Keratinocyte (primary cell): Measurements from ENCODE around the gene RSPH1. TPM values are rescaled to one million over a fixed set of nuclear protein-coding genes. Genes with fewer than 3 reads are reported as not detected.

Source experiments
- DNase-seq: peaks from one replicate; pipeline ENCODE4 v3.0.0-alpha.2; 2011; ENCODE audit warnings: low read depth, missing footprints, low spot score
- FAIRE-seq: peaks from 2 replicates; lab custom pipeline; 2011; peaks lifted over from hg19 to GRCh38; lab: Jason Lieb, UNC
- H2AFZ ChIP-seq: 2 replicates; pipeline ENCODE4 v1.6.0; 2012; ENCODE audit warnings: low read length, control low read depth, inconsistent platforms; ENCODE audit not compliant: control insufficient read depth
- H3K27ac ChIP-seq: 2 replicates; pipeline ENCODE4 v1.5.1; 2011; ENCODE audit warnings: low read length; ENCODE audit not compliant: control insufficient read depth, insufficient read depth
- H3K27me3 ChIP-seq: 3 replicates; pipeline ENCODE4 v1.6.0; 2011; ENCODE audit warnings: low read length; ENCODE audit not compliant: control insufficient read depth, insufficient read depth; ENCODE audit errors: extremely low read depth
- H3K36me3 ChIP-seq, 2 experiments: 2 replicates in 1 of 2; 3 replicates in 1 of 2; pipeline ENCODE4 v1.5.1; 2011; ENCODE audit warnings: low read length in 2 of 2, mild to moderate bottlenecking in 1 of 2; ENCODE audit not compliant: control insufficient read depth in 2 of 2, insufficient read depth in 2 of 2; ENCODE audit errors: extremely low read depth in 1 of 2
- H3K4me1 ChIP-seq: 3 replicates; pipeline ENCODE4 v1.5.1; 2011; ENCODE audit warnings: low read length; ENCODE audit not compliant: control insufficient read depth, insufficient read depth; ENCODE audit errors: extremely low read depth
- H3K4me2 ChIP-seq: 3 replicates; pipeline ENCODE4 v1.6.0; 2011; ENCODE audit warnings: low read depth, low read length; ENCODE audit not compliant: control insufficient read depth, insufficient read depth; ENCODE audit errors: extremely low read depth
- H3K4me3 ChIP-seq, 3 experiments: fragments of 200-600 bp in 1 of 3; sonication (generic) in 1 of 3; 2 replicates in 2 of 3; 3 replicates in 1 of 3; pipeline ENCODE4 v1.5.1; 2011 to 2016; ENCODE audit warnings: low read length in 3 of 3, mild to moderate bottlenecking in 3 of 3, control low read depth in 2 of 3, inconsistent platforms in 1 of 3, low read depth in 1 of 3, mixed read lengths in 1 of 3, mixed run types in 1 of 3, moderate library complexity in 1 of 3; ENCODE audit not compliant: control insufficient read depth in 2 of 3, insufficient read depth in 2 of 3; ENCODE audit errors: extremely low read depth in 1 of 3
- H3K79me2 ChIP-seq: 2 replicates; pipeline ENCODE4 v1.6.0; 2012; ENCODE audit warnings: low read length; ENCODE audit not compliant: control insufficient read depth, insufficient read depth
- H3K9ac ChIP-seq: 3 replicates; pipeline ENCODE4 v1.6.0; 2011; ENCODE audit warnings: low read length; ENCODE audit not compliant: control insufficient read depth, insufficient read depth; ENCODE audit errors: extremely low read depth
- H3K9me1 ChIP-seq: 3 replicates; pipeline ENCODE4 v1.6.0; 2011; ENCODE audit warnings: low read length; ENCODE audit not compliant: control insufficient read depth, insufficient read depth; ENCODE audit errors: extremely low read depth
- H3K9me3 ChIP-seq: 2 replicates; pipeline ENCODE4 v1.5.1; 2012; ENCODE audit warnings: low read depth, low read length; ENCODE audit not compliant: control insufficient read depth
- H4K20me1 ChIP-seq: 3 replicates; pipeline ENCODE4 v1.6.0; 2011; ENCODE audit warnings: low read length; ENCODE audit not compliant: control insufficient read depth, insufficient read depth; ENCODE audit errors: extremely low read depth
- EZH2 ChIP-seq: IDR thresholded peaks from one replicate; pipeline ENCODE4 v1.6.1; 2012; ENCODE audit warnings: inconsistent platforms, mild to moderate bottlenecking, low read length, moderate library complexity
- dilution Hi-C: fragments of 300-500 bp; cut with MboI; formaldehyde crosslinking; loops from one replicate; pipeline ENCODE4 v1.7.0; 2020; ENCODE audit warnings: low sequenced_read_pairs; ENCODE audit not compliant: extremely low pct_ligation_motif_present
- polyA plus RNA-seq, 5 experiments: library from polyadenylated mRNA; depleted of rRNA in 3 of 5; stranded (reverse) in 3 of 5; stranded (forward) in 1 of 5; unstranded in 1 of 5; fragments of >200 nt; gene quantifications; 1 replicate in 1 of 5; 2 replicates in 3 of 5; 3 replicates in 1 of 5; pipeline versions ENCODE4 v1.2.1 to v1.2.3, GENCODE V29; 2011 to 2012; ENCODE audit warnings: missing spikeins in 2 of 5, low read depth in 1 of 5, low replicate concordance in 1 of 5
- TF ChIP-seq, protein P1 (sequence below), 3 experiments: IDR thresholded peaks in 1 of 3; conservative IDR thresholded peaks in 1 of 3; optimal IDR thresholded peaks in 1 of 3; 2 replicates in 2 of 3; 3 replicates in 1 of 3; pipeline versions ENCODE3 to v1.5.1; 2011; ENCODE audit warnings: low read length in 3 of 3, mild to moderate bottlenecking in 3 of 3, moderate library complexity in 2 of 3, control low read depth in 1 of 3, inconsistent platforms in 1 of 3; ENCODE audit not compliant: insufficient read depth in 2 of 3; ENCODE audit errors: extremely low read depth in 1 of 3

Gene RSPH1
- polyA plus RNA-seq, 1 donor (not counting 4 experiments of a cell fraction or from before 2014, with no cell fraction given): 0.50 TPM

DNA sequence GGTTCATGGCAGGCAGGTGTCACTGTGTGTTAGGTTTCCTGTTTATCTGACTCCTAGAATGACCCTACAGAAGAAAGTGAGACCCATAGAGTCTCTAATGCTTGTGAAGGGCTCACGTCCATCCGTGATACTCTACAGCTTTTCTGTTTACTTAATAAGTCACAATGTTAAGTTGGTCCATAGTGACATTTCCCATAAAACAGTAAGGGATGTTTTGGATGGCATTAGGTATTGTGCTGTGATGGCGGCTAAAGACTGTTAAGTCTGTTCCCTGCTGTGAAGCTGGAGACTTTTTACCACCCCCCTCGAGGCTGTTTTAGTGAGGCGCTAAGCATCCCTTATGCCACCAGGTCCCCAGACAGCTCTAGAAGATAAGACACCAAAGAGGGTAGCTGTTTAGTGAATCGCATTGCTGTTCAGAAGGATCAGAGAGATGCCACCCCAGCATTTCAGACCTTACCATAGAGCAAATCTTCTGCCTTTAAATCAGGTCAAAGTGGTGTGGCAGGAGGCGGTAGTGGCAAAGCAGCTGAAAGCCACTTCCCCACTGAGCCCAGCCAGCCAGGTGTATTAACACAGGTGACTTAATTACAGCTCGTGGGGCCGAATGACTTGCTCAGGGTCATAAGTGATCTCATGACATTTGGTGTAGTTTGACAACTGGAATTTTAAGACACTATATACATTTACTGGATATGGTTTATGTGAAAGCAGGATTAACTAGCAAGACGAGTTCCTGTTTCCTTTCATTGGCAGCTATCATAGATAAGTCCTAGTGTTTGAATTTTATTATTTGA is 42.7 kb upstream of the RSPH1 start:
- no peak overlapping the region for H3K9ac ChIP-seq
- H3K4me1 ChIP-seq: no peaks in the 10 kb centered on the region
- dilution Hi-C loops: no loop called here
- H3K4me3 ChIP-seq: no peak overlapping the region
- no peak overlapping the region for H3K27ac ChIP-seq
- H4K20me1 ChIP-seq: peaks cover 3% of the 10 kb centered on the region
- no peaks in the 10 kb centered on the region for H3K27me3 ChIP-seq
- H3K9me1 ChIP-seq: no peaks in the 10 kb centered on the region
- H3K79me2 ChIP-seq: no peaks in the 10 kb centered on the region
- TF ChIP-seq, protein P1, sequence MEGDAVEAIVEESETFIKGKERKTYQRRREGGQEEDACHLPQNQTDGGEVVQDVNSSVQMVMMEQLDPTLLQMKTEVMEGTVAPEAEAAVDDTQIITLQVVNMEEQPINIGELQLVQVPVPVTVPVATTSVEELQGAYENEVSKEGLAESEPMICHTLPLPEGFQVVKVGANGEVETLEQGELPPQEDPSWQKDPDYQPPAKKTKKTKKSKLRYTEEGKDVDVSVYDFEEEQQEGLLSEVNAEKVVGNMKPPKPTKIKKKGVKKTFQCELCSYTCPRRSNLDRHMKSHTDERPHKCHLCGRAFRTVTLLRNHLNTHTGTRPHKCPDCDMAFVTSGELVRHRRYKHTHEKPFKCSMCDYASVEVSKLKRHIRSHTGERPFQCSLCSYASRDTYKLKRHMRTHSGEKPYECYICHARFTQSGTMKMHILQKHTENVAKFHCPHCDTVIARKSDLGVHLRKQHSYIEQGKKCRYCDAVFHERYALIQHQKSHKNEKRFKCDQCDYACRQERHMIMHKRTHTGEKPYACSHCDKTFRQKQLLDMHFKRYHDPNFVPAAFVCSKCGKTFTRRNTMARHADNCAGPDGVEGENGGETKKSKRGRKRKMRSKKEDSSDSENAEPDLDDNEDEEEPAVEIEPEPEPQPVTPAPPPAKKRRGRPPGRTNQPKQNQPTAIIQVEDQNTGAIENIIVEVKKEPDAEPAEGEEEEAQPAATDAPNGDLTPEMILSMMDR (optimal IDR thresholded peaks at IDR 0.05 in 1 of 3, IDR thresholded peaks at IDR 0.05 in 1 of 3, conservative IDR thresholded peaks at IDR 0.05 in 1 of 3; ENCODE audit: extremely low read depth in 1 of 3, insufficient read depth in 2 of 3, low read length in 3 of 3): no peak
- no peak for TF ChIP-seq EZH2
- DNase-seq (no peak), FAIRE-seq (no peak)
- no peak overlapping the region for H3K4me2 ChIP-seq
- no peaks in the 10 kb centered on the region for H3K9me3 ChIP-seq
- peaks cover 4 to 7% of the 10 kb centered on the region in 2 experiments for H3K36me3 ChIP-seq
- H2AFZ ChIP-seq: no peak overlapping the region

DNA sequence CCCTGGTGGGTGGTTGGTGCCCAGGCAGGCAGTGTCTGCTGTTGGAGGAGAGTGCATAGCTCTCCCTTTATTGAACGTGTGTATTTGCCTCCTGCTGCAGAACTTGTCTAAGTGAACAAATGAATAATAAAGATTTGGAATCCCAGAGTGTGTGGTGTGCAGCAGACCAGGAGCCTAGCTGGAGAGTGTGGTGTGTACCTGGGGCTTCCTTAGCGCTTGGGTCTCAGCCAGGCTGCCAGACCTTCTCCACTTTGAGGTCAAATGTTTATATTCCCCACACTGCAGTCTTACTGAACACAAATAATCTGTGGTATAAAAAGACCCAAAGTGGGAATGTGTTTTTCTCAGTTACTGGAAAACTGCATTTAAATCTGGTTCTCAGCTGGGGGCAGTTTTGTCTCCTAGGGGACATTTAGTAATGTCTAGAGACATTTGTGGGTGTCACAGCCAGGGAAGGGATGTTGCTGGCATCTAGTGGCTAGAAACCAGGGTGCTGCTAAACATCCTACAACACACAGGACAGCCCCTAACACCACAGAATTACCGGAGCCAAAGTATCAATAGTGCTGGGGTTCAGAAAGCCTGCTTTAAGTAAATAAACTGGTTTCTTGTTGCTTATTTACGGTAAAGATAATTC is 41.2 kb upstream of the RSPH1 start:
- Histone ChIP-seq H3K9ac (no peak overlapping the region), H4K20me1 (peaks cover 3% of the 10 kb centered on the region), H3K4me2 (no peak overlapping the region), H2AFZ (no peak overlapping the region), H3K36me3 (peaks cover 4 to 7% of the 10 kb centered on the region in 2 experiments), H3K4me3 (no peak overlapping the region), H3K79me2 (no peaks in the 10 kb centered on the region), H3K4me1 (no peaks in the 10 kb centered on the region), H3K9me3 (no peaks in the 10 kb centered on the region), H3K27me3 (no peaks in the 10 kb centered on the region), H3K9me1 (no peaks in the 10 kb centered on the region), H3K27ac (no peak overlapping the region)
- DNase-seq (no peak), FAIRE-seq (no peak)
- dilution Hi-C loops: no loop called here
- no peak for TF ChIP-seq EZH2
- TF ChIP-seq, protein P1 (optimal IDR thresholded peaks at IDR 0.05 in 1 of 3, IDR thresholded peaks at IDR 0.05 in 1 of 3, conservative IDR thresholded peaks at IDR 0.05 in 1 of 3; ENCODE audit: extremely low read depth in 1 of 3, insufficient read depth in 2 of 3, low read length in 3 of 3): peak; percentile 15 to 50 (median 31)
